Fibroblast of lung (primary cell): ENCODE measurements around the gene METTL15.

Experiments
- CTCF ChIP-seq, 2 donors: IDR thresholded peaks in 1 of 2; conservative IDR thresholded peaks in 1 of 2; 1 replicate in 1 of 2; 2 replicates in 1 of 2; pipeline ENCODE4 v1.5.1; 2011 to 2012; ENCODE audit warnings: low read length in 2 of 2, control low read depth in 1 of 2, inconsistent platforms in 1 of 2, low read depth in 1 of 2, mild to moderate bottlenecking in 1 of 2
- EZH2 ChIP-seq: IDR thresholded peaks from 2 replicates; pipeline ENCODE4 v1.5.1; 2012; ENCODE audit warnings: low read length, control low read depth, mild to moderate bottlenecking; ENCODE audit errors: missing control alignments

DNA sequence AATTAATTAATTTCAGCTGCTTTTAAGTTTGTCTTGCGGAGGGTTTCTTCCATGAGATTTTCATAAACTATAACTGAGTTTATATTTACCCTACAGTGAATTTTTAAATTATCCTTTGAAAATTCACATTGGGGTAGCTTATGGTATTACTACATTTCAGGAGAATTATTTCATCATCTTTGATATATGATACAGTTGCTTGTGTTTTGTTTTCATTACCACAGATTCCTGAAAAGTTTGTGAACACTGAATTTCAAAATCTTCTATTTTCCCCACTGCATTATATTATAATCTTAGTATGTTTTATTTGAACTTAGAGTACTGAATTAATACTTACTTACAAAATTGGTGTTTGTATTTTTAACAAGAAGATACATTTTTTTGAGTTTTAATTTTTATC, 24.4 kb downstream of the METTL15 start:
- no peak for TF ChIP-seq CTCF (conservative IDR thresholded peaks at IDR 0.05 in 1 of 2, IDR thresholded peaks at IDR 0.05 in 1 of 2; ENCODE audit: low read depth in 1 of 2, low read length in 2 of 2)
- TF ChIP-seq EZH2, result no peak
